WTC11 (cell line): ENCODE data around the gene AMN. TPM values are rescaled to one million over a fixed set of nuclear protein-coding genes. Genes with fewer than 3 reads are reported as not detected.
"Not testable (repeated sequence)": the region's sequence is repeated elsewhere in the genome, so short reads cannot be mapped to it uniquely, and the experiment has no call there.

ENCODE experiments used
- ATAC-seq: fragments of 200-7000 bp; cut with Tn5 transposase; 2 replicates; pipeline ENCODE4 v1.10.0; 2021; ENCODE audit warnings: mild to moderate bottlenecking, moderate library complexity
- CTCF ChIA-PET: fragments of 300-600 bp; sonication (Branson Sonifier 250); formaldehyde crosslinking; loops from one replicate; lab custom pipeline; 2021; ENCODE audit warnings: antibody characterized with exemption; lab: Charles Lee
- POLR2A ChIA-PET: fragments of 350-600 bp; sonication (Branson Sonifier 250); formaldehyde crosslinking; loops from one replicate; lab custom pipeline; 2021; ENCODE audit warnings: antibody characterized with exemption; lab: Charles Lee
- DNase-seq: peaks from one replicate; pipeline ENCODE4 v3.0.0; 2021; ENCODE audit warnings: low spot score
- H3K27ac Mint-ChIP-seq: 2 replicates; pipeline ENCODE4 v1.8.0; 2021; ENCODE audit warnings: mixed read lengths
- H3K27me3 Mint-ChIP-seq: 2 replicates; pipeline ENCODE4 v1.8.0; 2021; ENCODE audit warnings: low read depth, mild to moderate bottlenecking, moderate library complexity, mixed read lengths
- H3K36me3 Mint-ChIP-seq: 2 replicates; pipeline ENCODE4 v1.8.0; 2021; ENCODE audit warnings: mixed read lengths
- H3K4me1 Mint-ChIP-seq: 2 replicates; pipeline ENCODE4 v1.8.0; 2022; ENCODE audit warnings: mixed read lengths
- H3K4me3 Mint-ChIP-seq: 2 replicates; pipeline ENCODE4 v1.8.0; 2021; ENCODE audit warnings: mild to moderate bottlenecking, moderate library complexity, mixed read lengths
- H3K9me3 Mint-ChIP-seq: 2 replicates; pipeline ENCODE4 v1.8.0; 2021; ENCODE audit warnings: mixed read lengths
- CREB1 ChIP-seq: sonication (generic); formaldehyde crosslinking; IDR thresholded peaks from 2 replicates; pipeline ENCODE4 v1.8.0; 2023; ENCODE audit warnings: mild to moderate bottlenecking, missing genetic modification reagents
- ESRRA ChIP-seq: sonication (generic); formaldehyde crosslinking; IDR thresholded peaks from 2 replicates; pipeline ENCODE4 v1.8.1; 2022; ENCODE audit warnings: mild to moderate bottlenecking, missing genetic modification reagents, borderline replicate concordance
- FOXJ3 ChIP-seq: sonication (generic); formaldehyde crosslinking; IDR thresholded peaks from 2 replicates; pipeline ENCODE4 v1.9.0; 2021; ENCODE audit warnings: missing genetic modification reagents, mild to moderate bottlenecking, borderline replicate concordance
- FOXP1 ChIP-seq: sonication (generic); formaldehyde crosslinking; IDR thresholded peaks from 2 replicates; pipeline ENCODE4 v1.8.0; 2022; ENCODE audit warnings: missing genetic modification reagents, mild to moderate bottlenecking, moderate library complexity, borderline replicate concordance
- JAZF1 ChIP-seq: fragments of 250-450 bp; sonication (Bioruptor Pico); IDR thresholded peaks from 2 replicates; pipeline ENCODE4 v1.9.0; 2021; ENCODE audit warnings: moderate library complexity, mild to moderate bottlenecking, inconsistent platforms
- JUN ChIP-seq: sonication (generic); formaldehyde crosslinking; IDR thresholded peaks from 2 replicates; pipeline ENCODE4 v1.8.0; 2023; ENCODE audit warnings: mild to moderate bottlenecking, missing genetic modification reagents
- KAT7 ChIP-seq: sonication (generic); formaldehyde crosslinking; IDR thresholded peaks from 2 replicates; pipeline ENCODE4 v1.8.1; 2023; ENCODE audit warnings: missing genetic modification reagents, mild to moderate bottlenecking, borderline replicate concordance
- NR1H2 ChIP-seq: sonication (generic); formaldehyde crosslinking; IDR thresholded peaks from 2 replicates; pipeline ENCODE4 v1.9.0; 2021; ENCODE audit warnings: mild to moderate bottlenecking, moderate library complexity, missing genetic modification reagents
- OVOL2 ChIP-seq: fragments of 250-450 bp; sonication (Bioruptor Pico); IDR thresholded peaks from 2 replicates; pipeline ENCODE4 v1.9.0; 2021; ENCODE audit warnings: mild to moderate bottlenecking, borderline replicate concordance
- RORB ChIP-seq: fragments of 250-450 bp; sonication (Bioruptor Pico); IDR thresholded peaks from 2 replicates; pipeline ENCODE4 v1.9.0; 2021; ENCODE audit warnings: mild to moderate bottlenecking
- SP1 ChIP-seq: sonication (generic); formaldehyde crosslinking; conservative IDR thresholded peaks from 2 replicates; pipeline ENCODE4 v1.8.1; 2022; ENCODE audit warnings: missing genetic modification reagents
- TCF7 ChIP-seq: sonication (generic); formaldehyde crosslinking; IDR thresholded peaks from 2 replicates; pipeline ENCODE4 v1.8.0; 2022; ENCODE audit warnings: mild to moderate bottlenecking, low read depth, missing genetic modification reagents, moderate library complexity
- TEAD1 ChIP-seq: sonication (generic); formaldehyde crosslinking; IDR thresholded peaks from 2 replicates; pipeline ENCODE4 v1.8.0; 2022; ENCODE audit warnings: mild to moderate bottlenecking, missing genetic modification reagents
- ZBTB21 ChIP-seq: sonication (generic); formaldehyde crosslinking; IDR thresholded peaks from 2 replicates; pipeline ENCODE4 v1.8.1; 2023; ENCODE audit warnings: mild to moderate bottlenecking, missing genetic modification reagents, borderline replicate concordance
- ZNF121 ChIP-seq: sonication (generic); formaldehyde crosslinking; IDR thresholded peaks from 2 replicates; pipeline ENCODE4 v1.8.0; 2023; ENCODE audit warnings: missing genetic modification reagents
- total RNA-seq: library from RNA; stranded (reverse); gene quantifications from 3 replicates; pipeline ENCODE4 v1.2.3, GENCODE V29; 2021
- TF ChIP-seq, protein P1 (sequence below): sonication (generic); formaldehyde crosslinking; IDR thresholded peaks from 2 replicates; pipeline ENCODE4 v1.8.0; 2022; ENCODE audit warnings: mild to moderate bottlenecking, missing genetic modification reagents
- TF ChIP-seq, protein P2 (sequence below): sonication (generic); formaldehyde crosslinking; conservative IDR thresholded peaks from 2 replicates; pipeline ENCODE4 v1.8.1; 2022; ENCODE audit warnings: mild to moderate bottlenecking, missing genetic modification reagents
- TF ChIP-seq, protein P3 (sequence below): sonication (generic); formaldehyde crosslinking; IDR thresholded peaks from 2 replicates; pipeline ENCODE4 v1.8.1; 2023; ENCODE audit warnings: mild to moderate bottlenecking, moderate library complexity, missing genetic modification reagents
- TF ChIP-seq, protein P4 (sequence below): sonication (generic); formaldehyde crosslinking; IDR thresholded peaks from 2 replicates; pipeline ENCODE4 v1.8.0; 2022; ENCODE audit warnings: mild to moderate bottlenecking, missing genetic modification reagents
- TF ChIP-seq, protein P5 (sequence below): fragments of 250-450 bp; sonication (Bioruptor Pico); IDR thresholded peaks from 2 replicates; pipeline ENCODE4 v1.9.0; 2021; ENCODE audit warnings: mild to moderate bottlenecking, borderline replicate concordance

The AMN gene
- total RNA-seq, 1 experiment from 2014 or later = 2.8 TPM

DNA sequence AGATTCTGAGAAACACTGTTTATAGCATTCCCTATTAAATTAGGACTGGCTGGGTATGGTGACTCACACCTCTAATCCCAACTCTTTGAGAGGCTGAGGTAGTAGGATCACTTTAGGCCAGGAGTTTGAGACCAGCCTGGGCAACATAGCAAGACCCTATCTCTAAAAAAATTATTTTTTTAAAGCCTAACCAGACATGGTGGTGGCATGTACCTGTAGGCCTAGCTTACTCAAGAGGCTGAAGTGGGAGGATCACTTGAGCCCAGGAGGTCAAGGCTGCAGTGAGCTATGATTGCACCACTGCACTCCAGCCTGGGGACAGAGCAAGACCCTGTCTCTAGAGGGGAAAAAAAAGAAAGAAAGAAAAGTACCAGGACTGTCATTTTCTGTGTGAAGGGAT lies 25.7 kb upstream of the AMN start:
- DNase-seq, H3K4me1 Mint-ChIP-seq, H3K27me3 Mint-ChIP-seq, CTCF ChIA-PET, POLR2A ChIA-PET, H3K36me3 Mint-ChIP-seq, ATAC-seq, H3K9me3 Mint-ChIP-seq, H3K4me3 Mint-ChIP-seq, H3K27ac Mint-ChIP-seq: not testable (repeated sequence)
- peak; percentile 41; the same call in 1 of the 2 replicates for TF ChIP-seq ZNF121 (CRISPR knock-in tag)

DNA sequence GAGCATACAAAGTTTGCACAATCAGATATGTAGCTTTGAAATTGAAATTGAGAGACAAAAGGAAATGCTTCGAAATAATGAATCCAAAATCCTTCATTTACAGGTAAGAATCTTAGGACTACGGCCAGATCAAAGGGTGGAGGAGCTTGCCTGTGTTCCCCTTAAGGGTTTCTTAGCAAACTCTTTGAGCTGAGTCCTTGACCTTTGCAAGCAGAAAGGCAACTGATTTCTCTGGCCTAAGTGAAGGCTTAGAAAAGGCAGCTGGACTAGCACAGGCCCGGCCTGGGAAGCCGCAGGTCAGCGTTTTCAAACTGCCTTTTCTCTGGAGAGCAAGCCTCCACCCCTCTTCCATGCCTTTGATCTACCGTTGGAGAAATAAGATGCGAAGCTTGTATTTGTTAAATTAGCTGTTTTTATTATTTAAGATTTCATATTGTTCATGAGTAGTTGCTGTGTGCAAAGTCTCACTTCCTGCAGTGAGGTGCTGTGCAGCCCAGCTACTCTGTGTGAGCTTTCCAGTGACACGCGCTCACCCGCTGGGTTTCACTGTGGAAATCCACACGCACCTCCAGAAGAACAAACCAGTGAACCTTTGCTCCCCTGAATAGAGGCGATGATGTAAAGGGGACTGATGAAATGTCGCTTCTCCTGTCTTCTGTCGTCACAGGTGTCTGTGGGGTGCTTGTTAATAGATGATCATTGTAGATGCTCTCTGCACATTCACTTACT lies 25.0 kb upstream of the AMN start:
- DNase-seq (no peak), ATAC-seq (no peak)
- no peak for TF ChIP-seq FOXP1 (CRISPR knock-in tag)
- TF ChIP-seq SP1 (CRISPR knock-in tag) = no peak
- TF ChIP-seq, protein P1, sequence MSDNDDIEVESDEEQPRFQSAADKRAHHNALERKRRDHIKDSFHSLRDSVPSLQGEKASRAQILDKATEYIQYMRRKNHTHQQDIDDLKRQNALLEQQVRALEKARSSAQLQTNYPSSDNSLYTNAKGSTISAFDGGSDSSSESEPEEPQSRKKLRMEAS = no peak
- TF ChIP-seq, protein P2, sequence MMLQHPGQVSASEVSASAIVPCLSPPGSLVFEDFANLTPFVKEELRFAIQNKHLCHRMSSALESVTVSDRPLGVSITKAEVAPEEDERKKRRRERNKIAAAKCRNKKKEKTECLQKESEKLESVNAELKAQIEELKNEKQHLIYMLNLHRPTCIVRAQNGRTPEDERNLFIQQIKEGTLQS (CRISPR knock-in tag) = no peak
- no peak for TF ChIP-seq TCF7
- TF ChIP-seq NR1H2 = no peak
- TF ChIP-seq, protein P3, sequence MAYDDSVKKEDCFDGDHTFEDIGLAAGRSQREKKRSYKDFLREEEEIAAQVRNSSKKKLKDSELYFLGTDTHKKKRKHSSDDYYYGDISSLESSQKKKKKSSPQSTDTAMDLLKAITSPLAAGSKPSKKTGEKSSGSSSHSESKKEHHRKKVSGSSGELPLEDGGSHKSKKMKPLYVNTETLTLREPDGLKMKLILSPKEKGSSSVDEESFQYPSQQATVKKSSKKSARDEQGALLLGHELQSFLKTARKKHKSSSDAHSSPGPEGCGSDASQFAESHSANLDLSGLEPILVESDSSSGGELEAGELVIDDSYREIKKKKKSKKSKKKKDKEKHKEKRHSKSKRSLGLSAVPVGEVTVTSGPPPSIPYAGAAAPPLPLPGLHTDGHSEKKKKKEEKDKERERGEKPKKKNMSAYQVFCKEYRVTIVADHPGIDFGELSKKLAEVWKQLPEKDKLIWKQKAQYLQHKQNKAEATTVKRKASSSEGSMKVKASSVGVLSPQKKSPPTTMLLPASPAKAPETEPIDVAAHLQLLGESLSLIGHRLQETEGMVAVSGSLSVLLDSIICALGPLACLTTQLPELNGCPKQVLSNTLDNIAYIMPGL (CRISPR knock-in tag) = no peak
- Mint-ChIP-seq H3K4me3 (no peak overlapping the region), H3K9me3 (no peaks in the 10 kb centered on the region), H3K27me3 (no peaks in the 10 kb centered on the region), H3K36me3 (no peaks in the 10 kb centered on the region), H3K4me1 (no peaks in the 10 kb centered on the region), H3K27ac (peak overlapping the region; percentile 84; the same call in 1 of the 2 replicates)
- ChIA-PET CTCF (no interaction called here), POLR2A (no interaction called here)

DNA sequence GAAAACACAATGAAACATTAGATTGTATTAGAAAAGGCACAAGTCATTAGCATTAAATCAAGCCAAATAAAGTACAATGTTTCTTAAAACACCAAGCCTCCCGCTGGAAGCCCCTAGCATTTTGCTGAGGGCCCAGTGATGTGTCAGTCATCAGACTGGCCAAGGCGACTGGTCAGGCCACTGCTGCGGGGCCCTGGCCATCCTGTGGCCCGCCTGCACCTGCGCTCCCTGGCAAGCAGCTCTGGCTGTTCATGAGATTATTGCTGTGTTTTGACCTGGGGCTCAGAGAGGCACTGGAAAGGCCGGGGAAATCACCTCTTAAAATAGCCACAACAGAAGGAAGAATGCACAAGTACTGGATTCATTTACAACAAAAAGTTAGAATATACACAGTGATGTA lies 24.2 kb upstream of the AMN start:
- ATAC-seq (no peak), DNase-seq (no peak)
- H3K9me3 Mint-ChIP-seq = no peaks in the 10 kb centered on the region
- H3K4me3 Mint-ChIP-seq = no peak overlapping the region
- no peaks in the 10 kb centered on the region for H3K4me1 Mint-ChIP-seq
- CTCF ChIA-PET = no interaction called here
- H3K36me3 Mint-ChIP-seq = no peaks in the 10 kb centered on the region
- no peaks in the 10 kb centered on the region for H3K27me3 Mint-ChIP-seq
- H3K27ac Mint-ChIP-seq = no peak overlapping the region
- TF ChIP-seq TEAD1 (CRISPR knock-in tag) (no peak), RORB (CRISPR knock-in tag) (no peak), KAT7 (CRISPR knock-in tag) (no peak), FOXJ3 (CRISPR knock-in tag) (no peak), CREB1 (no peak)
- TF ChIP-seq, protein P4, sequence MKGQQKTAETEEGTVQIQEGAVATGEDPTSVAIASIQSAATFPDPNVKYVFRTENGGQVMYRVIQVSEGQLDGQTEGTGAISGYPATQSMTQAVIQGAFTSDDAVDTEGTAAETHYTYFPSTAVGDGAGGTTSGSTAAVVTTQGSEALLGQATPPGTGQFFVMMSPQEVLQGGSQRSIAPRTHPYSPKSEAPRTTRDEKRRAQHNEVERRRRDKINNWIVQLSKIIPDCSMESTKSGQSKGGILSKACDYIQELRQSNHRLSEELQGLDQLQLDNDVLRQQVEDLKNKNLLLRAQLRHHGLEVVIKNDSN (CRISPR knock-in tag) = no peak
- TF ChIP-seq, all 79 proteins: peak for 0
- POLR2A ChIA-PET = no interaction called here

DNA sequence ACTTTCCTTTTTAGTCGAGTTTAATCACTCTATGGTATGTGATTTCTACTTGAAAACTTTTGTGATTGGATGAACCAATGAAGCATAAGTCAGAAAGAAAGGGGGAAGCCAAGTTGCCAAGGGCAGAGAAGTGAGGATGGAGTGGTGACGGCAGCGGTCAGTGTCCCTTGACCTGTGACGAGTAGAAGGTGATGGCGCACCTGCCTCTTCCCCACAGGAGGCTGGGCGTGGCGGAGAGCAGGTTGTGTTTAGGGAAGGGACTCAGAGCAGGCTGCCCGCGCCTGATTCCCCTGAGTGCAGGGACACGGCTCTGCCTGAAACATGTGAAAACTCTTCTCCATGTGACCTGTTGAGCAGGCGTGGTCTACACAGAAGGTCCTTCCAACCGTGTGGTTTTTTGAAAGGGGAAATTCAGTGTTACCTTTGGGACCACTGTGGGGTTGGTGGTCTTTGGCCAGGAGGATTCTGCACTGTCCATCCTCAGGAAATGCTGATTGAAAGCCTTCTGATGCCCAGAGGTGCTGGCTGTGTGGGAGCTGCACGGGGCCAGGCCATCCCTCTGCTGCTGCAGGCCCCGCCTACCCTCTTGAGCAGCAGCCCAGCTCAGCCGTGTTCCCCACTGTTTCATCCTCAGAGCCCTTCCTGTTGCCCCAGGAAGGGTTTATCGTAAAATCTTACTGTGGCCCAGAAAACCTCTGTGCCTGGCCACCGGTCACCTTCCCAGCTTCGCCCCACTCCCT lies 23.5 kb upstream of the AMN start:
- no peaks in the 10 kb centered on the region for H3K27me3 Mint-ChIP-seq
- ChIA-PET CTCF (interaction anchor here (0.7 kb wide), 1 partner anchor 14 kb away, joined by 3 read pairs; no protein-coding TSS in a partner anchor), POLR2A (no interaction called here)
- no peak for DNase-seq
- H3K27ac Mint-ChIP-seq = peak overlapping the region; percentile 71; the same call in 1 of the 2 replicates
- peak; percentile 41 for ATAC-seq
- H3K9me3 Mint-ChIP-seq = no peaks in the 10 kb centered on the region
- no peaks in the 10 kb centered on the region for H3K36me3 Mint-ChIP-seq
- H3K4me3 Mint-ChIP-seq = no peak overlapping the region
- no peaks in the 10 kb centered on the region for H3K4me1 Mint-ChIP-seq
- TF ChIP-seq OVOL2 (CRISPR knock-in tag) (no peak), JUN (no peak), ESRRA (no peak), JAZF1 (CRISPR knock-in tag) (no peak), RORB (CRISPR knock-in tag) (no peak), ZBTB21 (CRISPR knock-in tag) (no peak)
- TF ChIP-seq, protein P5, sequence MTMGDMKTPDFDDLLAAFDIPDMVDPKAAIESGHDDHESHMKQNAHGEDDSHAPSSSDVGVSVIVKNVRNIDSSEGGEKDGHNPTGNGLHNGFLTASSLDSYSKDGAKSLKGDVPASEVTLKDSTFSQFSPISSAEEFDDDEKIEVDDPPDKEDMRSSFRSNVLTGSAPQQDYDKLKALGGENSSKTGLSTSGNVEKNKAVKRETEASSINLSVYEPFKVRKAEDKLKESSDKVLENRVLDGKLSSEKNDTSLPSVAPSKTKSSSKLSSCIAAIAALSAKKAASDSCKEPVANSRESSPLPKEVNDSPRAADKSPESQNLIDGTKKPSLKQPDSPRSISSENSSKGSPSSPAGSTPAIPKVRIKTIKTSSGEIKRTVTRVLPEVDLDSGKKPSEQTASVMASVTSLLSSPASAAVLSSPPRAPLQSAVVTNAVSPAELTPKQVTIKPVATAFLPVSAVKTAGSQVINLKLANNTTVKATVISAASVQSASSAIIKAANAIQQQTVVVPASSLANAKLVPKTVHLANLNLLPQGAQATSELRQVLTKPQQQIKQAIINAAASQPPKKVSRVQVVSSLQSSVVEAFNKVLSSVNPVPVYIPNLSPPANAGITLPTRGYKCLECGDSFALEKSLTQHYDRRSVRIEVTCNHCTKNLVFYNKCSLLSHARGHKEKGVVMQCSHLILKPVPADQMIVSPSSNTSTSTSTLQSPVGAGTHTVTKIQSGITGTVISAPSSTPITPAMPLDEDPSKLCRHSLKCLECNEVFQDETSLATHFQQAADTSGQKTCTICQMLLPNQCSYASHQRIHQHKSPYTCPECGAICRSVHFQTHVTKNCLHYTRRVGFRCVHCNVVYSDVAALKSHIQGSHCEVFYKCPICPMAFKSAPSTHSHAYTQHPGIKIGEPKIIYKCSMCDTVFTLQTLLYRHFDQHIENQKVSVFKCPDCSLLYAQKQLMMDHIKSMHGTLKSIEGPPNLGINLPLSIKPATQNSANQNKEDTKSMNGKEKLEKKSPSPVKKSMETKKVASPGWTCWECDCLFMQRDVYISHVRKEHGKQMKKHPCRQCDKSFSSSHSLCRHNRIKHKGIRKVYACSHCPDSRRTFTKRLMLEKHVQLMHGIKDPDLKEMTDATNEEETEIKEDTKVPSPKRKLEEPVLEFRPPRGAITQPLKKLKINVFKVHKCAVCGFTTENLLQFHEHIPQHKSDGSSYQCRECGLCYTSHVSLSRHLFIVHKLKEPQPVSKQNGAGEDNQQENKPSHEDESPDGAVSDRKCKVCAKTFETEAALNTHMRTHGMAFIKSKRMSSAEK (CRISPR knock-in tag) = no peak
